Activated CD4-positive, alpha-beta T cell treated with anti-CD3 and anti-CD28 coated beads, Interleukin-2, amount 10 ng/mL, durations not matched to agents 24 days and 14 days (primary cell): ENCODE results near the gene LRRC3C. TPM values are rescaled to one million over a fixed set of nuclear protein-coding genes. Genes with fewer than 3 reads are reported as not detected.

Experiments
- DNase-seq: peaks from one replicate; pipeline ENCODE4 v3.0.0; 2022
- H3K27ac Mint-ChIP-seq: one replicate; pipeline ENCODE4 v1.8.0; 2022; ENCODE audit warnings: mild to moderate bottlenecking, mixed read lengths
- H3K27me3 Mint-ChIP-seq: one replicate; pipeline ENCODE4 v1.8.0; 2022; ENCODE audit warnings: mixed read lengths
- H3K36me3 Mint-ChIP-seq: one replicate; pipeline ENCODE4 v1.8.0; 2022; ENCODE audit warnings: low read depth, mild to moderate bottlenecking, mixed read lengths
- H3K4me1 Mint-ChIP-seq: one replicate; pipeline ENCODE4 v1.8.0; 2021; ENCODE audit warnings: mixed read lengths
- H3K4me3 Mint-ChIP-seq: one replicate; pipeline ENCODE4 v1.8.0; 2022; ENCODE audit warnings: mild to moderate bottlenecking, moderate library complexity, mixed read lengths
- H3K9me3 Mint-ChIP-seq: one replicate; pipeline ENCODE4 v1.8.0; 2021; ENCODE audit warnings: mixed read lengths
- intact Hi-C: fragments of 100-400 bp; cut with micrococcal nuclease; formaldehyde crosslinking; loops from one replicate; pipeline ENCODE4 v1.15.1; 2023
- total RNA-seq: library from RNA; stranded (reverse); gene quantifications from 2 replicates; pipeline ENCODE4 v1.2.3, GENCODE V29; 2022

LRRC3C gene
- total RNA-seq, 1 donor from 2014 or later, result not detected

DNA sequence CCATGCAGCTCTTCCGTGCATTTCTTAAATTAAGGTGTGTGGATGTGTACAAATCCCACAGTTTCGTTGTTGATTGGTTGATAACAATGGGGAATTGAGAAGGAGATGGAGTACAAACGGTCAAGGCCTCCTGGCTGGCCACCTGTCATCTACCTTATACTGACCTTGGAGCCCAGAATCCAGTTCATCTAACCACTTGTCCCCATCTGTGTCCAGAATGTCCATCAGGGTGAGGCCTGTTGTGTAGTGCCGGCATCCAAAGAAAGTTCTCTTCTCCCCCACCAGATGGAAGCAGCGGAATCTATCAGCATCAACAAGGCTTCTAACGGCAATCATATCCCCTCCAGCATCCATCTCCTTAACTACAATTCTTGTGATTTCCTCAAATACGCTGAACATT lies 10.6 kb upstream of the LRRC3C start:
- Mint-ChIP-seq H3K9me3 (no peaks in the 10 kb centered on the region), H3K36me3 (peaks cover 60% of the 10 kb centered on the region), H3K4me3 (no peak overlapping the region), H3K27me3 (no peaks in the 10 kb centered on the region), H3K27ac (no peak overlapping the region), H3K4me1 (peaks cover 47% of the 10 kb centered on the region)
- intact Hi-C loops, result no loop called here
- no peak for DNase-seq

DNA sequence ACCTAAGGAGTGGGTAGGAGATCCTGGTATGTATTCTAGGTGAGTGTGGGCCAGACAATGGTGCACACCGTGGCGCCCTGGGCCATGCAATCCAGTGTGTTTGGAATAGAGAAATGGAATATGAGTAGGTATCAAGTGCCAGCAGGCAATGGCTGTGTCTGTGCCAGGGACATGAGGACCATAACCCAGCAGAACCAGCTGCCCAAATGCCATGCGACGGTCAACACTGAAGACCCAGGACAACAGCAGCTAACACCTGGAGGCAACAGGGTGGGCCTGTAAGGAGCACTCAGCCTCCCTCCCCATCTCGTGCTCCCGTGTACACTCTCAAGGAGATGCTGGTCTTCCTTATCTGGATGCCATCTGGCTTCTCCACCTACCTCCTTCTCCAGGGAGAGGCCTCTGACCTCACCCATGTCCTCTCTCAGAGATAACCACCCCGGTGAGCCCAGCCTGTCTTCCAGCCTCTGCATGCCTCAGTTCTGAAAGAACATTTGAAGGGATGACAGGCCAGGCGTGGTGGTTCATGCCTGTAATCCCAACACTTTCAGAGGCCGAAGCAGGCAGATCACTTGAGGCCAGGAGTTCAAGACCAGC lies 8.3 kb upstream of the LRRC3C start:
- H3K36me3 Mint-ChIP-seq, result peaks cover 69% of the 10 kb centered on the region
- intact Hi-C loops, result no loop called here
- H3K4me1 Mint-ChIP-seq, result peaks cover 61% of the 10 kb centered on the region
- no peaks in the 10 kb centered on the region for H3K27me3 Mint-ChIP-seq
- H3K27ac Mint-ChIP-seq, result peak overlapping the region; percentile 66
- DNase-seq, result no peak
- peak overlapping the region; percentile 50 for H3K4me3 Mint-ChIP-seq
- no peaks in the 10 kb centered on the region for H3K9me3 Mint-ChIP-seq

DNA sequence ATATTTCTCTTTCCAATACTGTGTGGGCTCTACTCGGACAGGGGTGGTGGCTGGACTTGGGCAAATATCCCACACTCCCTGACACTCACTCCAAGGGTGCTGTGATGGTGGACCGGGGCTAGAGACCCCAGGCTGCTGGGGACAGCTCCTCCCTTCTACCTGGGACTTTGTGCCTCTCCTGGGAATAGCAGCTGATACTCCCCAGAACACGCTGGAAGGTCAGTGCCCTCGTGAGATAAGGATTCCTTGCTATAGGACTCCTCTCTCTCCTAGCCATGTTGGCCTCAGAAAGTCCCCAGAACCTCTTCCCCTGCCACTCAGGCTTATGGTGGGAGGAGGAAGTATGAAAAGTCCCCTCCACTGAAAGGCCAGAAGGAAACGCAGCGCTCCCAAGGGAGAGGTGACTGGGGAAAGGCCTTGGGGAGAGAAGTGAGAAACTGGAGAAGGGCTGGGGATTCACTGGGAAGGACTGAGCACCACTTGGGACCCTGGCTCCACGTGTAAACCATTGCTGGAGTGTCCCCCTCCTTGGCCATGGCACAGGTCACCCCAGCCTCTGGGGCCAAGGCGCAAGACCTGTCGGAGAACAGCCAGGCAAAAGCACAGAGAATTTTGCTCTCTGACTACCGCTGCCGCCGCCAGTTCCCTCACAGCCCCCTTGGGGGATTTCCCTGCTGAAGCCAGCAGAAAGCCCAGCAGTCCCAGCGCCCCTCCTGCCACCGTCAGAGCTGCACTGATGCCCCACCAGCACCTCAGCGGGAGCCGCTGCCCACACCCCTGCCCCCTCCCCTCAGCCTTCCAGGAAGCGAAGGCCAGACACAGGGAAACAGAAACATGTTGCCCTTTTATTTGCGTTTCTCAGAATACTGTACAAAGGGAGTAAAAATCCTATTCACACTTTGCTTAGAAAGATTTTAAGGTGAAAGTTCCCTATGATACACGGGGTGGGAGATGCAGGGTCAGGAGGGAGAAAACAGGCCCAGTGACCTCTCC lies 7.0 kb upstream of the LRRC3C start:
- H3K27me3 Mint-ChIP-seq, result no peaks in the 10 kb centered on the region
- peaks cover 67% of the 10 kb centered on the region for H3K36me3 Mint-ChIP-seq
- peaks cover 74% of the 10 kb centered on the region for H3K4me1 Mint-ChIP-seq
- H3K27ac Mint-ChIP-seq, result peak overlapping the region; percentile 92
- H3K9me3 Mint-ChIP-seq, result no peaks in the 10 kb centered on the region
- intact Hi-C loops, result loop anchor here (10.0 kb wide), 2 partner anchors 166 to 236 kb away; partner anchors contain the start of gene PGAP3
- peak overlapping the region; percentile 59 for H3K4me3 Mint-ChIP-seq
- DNase-seq, result peak; percentile 82

DNA sequence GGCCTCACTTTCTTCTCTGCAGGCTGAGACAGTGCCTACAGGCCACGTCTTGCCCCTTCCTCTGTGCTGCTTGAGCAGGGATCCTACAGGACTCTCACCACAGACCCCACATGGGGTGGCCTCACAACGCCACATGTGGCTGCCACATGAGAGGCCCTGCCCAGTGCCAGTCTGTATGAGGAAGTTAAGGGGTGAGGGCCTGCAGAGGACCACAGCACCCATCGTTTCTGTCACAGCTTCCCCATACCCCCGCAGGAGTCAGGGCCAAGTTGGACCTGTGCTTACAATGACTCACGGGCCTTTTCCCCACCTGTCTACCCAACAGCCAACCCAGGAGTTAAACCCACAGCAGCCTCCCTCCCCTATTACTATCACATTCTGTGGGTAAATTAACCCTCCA lies 6.2 kb upstream of the LRRC3C start:
- Mint-ChIP-seq H3K36me3 (peaks cover 63% of the 10 kb centered on the region), H3K4me3 (peak overlapping the region; percentile 59)
- intact Hi-C loops, result loop anchor here (10.0 kb wide), 2 partner anchors 167 to 237 kb away; partner anchors contain the start of gene PGAP3

DNA sequence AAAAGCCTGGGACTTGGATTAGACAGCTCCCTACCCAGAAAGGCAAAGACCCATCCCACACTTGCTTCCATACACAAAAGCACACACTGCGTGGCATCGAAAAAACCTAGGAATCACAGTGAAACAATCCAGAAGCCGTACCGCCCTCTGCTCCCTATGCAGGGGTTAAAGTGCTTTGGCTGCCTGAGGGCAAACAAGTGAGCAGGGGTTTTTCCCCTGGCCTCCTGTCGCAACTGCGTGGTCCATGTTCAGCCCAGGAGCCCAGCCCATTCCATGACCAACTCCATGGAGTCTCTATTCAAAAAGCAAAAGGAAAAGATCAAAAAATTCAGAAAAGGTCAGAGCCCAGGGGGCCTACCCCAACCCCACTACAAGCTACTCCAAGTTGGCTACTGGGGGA lies 5.5 kb upstream of the LRRC3C start:
- no peak for DNase-seq
- Mint-ChIP-seq H3K4me3 (peak overlapping the region; percentile 59), H3K36me3 (peaks cover 57% of the 10 kb centered on the region), H3K27ac (peak overlapping the region; percentile 92), H3K9me3 (no peaks in the 10 kb centered on the region), H3K4me1 (peaks cover 79% of the 10 kb centered on the region), H3K27me3 (no peaks in the 10 kb centered on the region)
- intact Hi-C loops, result loop anchor here (10.0 kb wide), 2 partner anchors 167 to 237 kb away; partner anchors contain the start of gene PGAP3

More for the DNA sequence above, 6.2 kb upstream of the LRRC3C start:
- Mint-ChIP-seq H3K27ac (peak overlapping the region; percentile 92), H3K4me1 (peaks cover 81% of the 10 kb centered on the region), H3K9me3 (no peaks in the 10 kb centered on the region), H3K27me3 (no peaks in the 10 kb centered on the region)
- DNase-seq, result peak; percentile 70

DNA sequence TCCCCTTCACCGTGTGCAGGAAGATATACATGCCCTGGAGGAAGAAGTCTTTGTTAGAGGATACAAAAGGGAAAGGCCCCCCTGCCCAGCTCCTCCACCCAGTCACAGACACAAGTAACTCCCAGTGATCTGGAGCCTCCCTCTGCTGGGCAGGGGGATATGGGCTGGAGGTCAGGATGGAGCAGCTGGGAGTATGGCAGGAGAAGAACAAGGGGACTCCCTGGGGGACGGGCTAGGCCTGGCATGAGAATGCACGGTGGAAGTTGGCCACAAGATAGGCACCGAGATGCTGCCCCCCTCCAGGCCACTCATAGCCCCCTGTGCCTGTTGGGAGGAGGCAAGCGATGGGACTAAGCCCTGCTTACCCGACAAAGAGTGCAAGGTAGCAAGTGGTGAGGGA lies 4.3 kb upstream of the LRRC3C start:
- no peak for DNase-seq
- H3K4me3 Mint-ChIP-seq, result peak overlapping the region; percentile 62
- H3K27me3 Mint-ChIP-seq, result no peaks in the 10 kb centered on the region
- H3K36me3 Mint-ChIP-seq, result peaks cover 45% of the 10 kb centered on the region
- peak overlapping the region; percentile 92 for H3K27ac Mint-ChIP-seq
- H3K4me1 Mint-ChIP-seq, result peaks cover 75% of the 10 kb centered on the region
- no peaks in the 10 kb centered on the region for H3K9me3 Mint-ChIP-seq
- intact Hi-C loops, result loop anchor here (10.0 kb wide), 2 partner anchors 168 to 238 kb away; partner anchors contain the start of gene PGAP3

DNA sequence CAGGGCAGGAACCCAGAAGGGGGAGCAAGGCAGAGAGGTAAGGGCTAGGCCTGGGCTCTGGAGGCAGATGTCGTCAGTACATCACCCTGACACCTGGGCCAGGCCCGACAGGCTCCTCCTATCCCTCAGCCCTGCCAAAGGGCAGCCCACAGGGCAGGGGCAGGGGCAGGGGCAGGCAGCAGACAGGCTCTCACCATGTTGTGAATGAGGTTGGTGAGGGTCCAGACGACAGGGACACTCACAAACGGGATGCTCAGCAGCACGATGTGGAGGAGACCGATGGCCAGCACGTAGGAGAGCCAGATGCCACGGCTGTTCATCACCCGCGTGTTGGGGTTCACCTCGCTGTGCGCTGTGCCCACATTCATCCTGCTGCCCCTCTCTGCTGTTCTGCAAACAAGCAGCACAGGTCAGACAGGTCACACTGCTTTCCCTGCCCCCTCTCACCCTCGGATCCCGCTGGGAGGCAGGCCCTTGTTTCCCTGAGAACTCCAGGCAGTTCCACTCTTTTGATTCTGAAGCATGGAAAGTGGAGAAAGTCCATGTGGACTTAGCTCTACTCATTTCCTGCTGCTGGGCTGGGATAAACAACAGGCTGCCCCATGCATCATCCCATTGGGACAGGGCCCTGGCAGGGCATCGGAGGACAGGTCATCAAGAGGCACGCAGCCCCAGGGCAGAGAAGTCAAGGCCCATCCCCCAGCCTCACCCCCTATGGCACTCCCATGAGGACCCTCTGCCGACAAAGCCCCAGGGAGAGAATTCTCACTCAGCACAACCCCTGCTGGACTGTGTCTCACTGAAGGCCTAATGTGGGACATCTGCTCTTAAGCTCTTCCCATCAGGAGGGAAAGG lies 3.5 kb upstream of the LRRC3C start:
- DNase-seq, result no peak
- H3K27ac Mint-ChIP-seq, result peak overlapping the region; percentile 92
- H3K36me3 Mint-ChIP-seq, result peaks cover 40% of the 10 kb centered on the region
- intact Hi-C loops, result loop anchor here (10.0 kb wide), 2 partner anchors 169 to 239 kb away; partner anchors contain the start of gene PGAP3
- peak overlapping the region; percentile 88 for H3K4me3 Mint-ChIP-seq
- H3K27me3 Mint-ChIP-seq, result no peaks in the 10 kb centered on the region
- H3K9me3 Mint-ChIP-seq, result no peaks in the 10 kb centered on the region
- peaks cover 73% of the 10 kb centered on the region for H3K4me1 Mint-ChIP-seq

DNA sequence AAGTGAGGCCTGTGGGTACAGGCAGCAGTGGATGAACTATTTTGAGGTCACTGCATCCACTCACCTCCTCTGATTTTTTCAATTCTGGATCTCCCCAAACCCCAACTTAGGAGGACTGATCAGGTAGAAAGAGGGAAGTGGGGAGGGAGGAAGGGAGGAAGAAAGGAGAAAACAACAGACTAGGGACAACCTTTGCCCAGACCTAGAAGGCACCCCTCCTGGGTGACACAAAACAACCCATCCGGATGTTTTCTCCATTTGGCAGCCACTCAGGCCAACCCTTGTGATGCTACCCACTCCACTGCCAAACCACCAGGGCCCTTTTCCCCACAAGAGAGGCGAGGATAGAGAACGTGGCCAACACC lies 2.9 kb upstream of the LRRC3C start:
- Mint-ChIP-seq H3K4me1 (peaks cover 70% of the 10 kb centered on the region), H3K4me3 (peak overlapping the region; percentile 88), H3K36me3 (peaks cover 37% of the 10 kb centered on the region), H3K27me3 (no peaks in the 10 kb centered on the region), H3K27ac (peak overlapping the region; percentile 80), H3K9me3 (no peaks in the 10 kb centered on the region)
- intact Hi-C loops, result loop anchor here (5.0 to 10.0 kb wide), 5 partner anchors 132 to 287 kb away; partner anchors contain the start of genes PGAP3 and STARD3
- no peak for DNase-seq

DNA sequence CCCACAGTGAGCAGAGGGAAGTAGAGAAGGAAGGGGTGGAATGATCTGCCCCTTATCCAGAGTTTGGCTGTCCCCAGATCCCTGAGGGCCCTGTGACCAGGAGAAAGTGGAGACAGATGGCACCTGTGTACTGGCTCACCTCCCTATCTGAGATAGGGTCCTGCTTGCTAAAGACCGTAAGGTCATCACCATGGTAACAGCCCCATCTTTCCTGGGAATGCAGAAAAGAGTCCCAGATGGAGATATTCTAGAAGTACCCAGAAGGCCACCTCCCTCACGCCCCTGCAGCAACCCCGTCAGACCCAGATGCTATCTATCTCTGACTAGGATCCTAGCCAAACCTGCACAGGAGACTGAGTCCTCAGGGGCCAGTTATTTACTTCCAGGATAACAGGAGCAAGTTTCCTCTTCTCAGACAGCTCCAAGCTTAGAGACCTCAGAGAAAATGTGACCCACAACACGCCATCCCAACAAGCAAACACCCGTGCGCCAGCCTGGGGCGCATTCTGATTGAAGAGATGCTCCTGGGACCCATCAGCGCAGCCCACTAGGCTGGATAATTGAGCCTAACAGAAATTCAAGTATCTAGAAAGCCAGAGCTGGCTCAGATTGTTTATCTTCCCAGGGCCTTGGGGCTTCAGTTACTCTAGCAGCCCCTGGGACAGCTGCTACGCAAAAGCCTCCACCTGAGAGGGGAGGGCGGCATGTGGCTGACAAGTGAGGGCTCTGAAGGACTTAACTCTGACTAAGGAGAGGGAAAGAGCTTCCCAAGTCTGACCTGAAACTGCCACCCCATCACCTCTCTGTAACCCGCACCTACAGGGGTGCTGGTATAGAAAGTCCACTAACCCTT lies 2.0 kb upstream of the LRRC3C start:
- H3K27me3 Mint-ChIP-seq, result no peaks in the 10 kb centered on the region
- H3K4me3 Mint-ChIP-seq, result peak overlapping the region; percentile 88
- H3K36me3 Mint-ChIP-seq, result peaks cover 32% of the 10 kb centered on the region
- H3K27ac Mint-ChIP-seq, result peak overlapping the region; percentile 80
- peaks cover 64% of the 10 kb centered on the region for H3K4me1 Mint-ChIP-seq
- H3K9me3 Mint-ChIP-seq, result no peaks in the 10 kb centered on the region
- intact Hi-C loops, result loop anchor here (1.0 to 10.0 kb wide), 7 partner anchors 23 to 288 kb away; partner anchors contain the start of genes PGAP3 and STARD3
- DNase-seq, result peak; percentile 69

DNA sequence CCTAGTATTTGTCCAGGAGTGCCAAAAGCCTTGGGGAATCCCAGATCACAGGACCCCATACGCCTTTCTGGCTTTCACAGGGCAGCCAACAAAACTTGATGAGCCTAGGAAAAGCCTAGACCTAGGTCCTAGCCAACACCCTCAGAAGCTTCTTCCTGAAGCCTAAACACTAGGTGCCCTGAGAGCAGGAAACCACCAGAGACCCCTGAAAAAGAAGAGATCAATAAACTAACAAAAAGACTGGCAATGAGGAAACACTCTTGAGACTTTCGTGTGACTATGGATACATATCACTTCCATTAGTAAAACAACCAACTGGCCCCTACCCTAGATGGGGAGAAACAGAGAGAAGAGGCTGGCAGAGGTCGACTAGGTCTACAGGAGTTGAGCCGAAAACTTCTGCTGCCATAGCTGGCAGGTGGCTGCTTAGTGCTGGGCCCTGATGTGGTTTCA lies 1.4 kb upstream of the LRRC3C start:
- Mint-ChIP-seq H3K36me3 (peaks cover 30% of the 10 kb centered on the region), H3K27me3 (no peaks in the 10 kb centered on the region), H3K9me3 (no peaks in the 10 kb centered on the region), H3K4me1 (peaks cover 58% of the 10 kb centered on the region), H3K4me3 (peak overlapping the region; percentile 88), H3K27ac (peak overlapping the region; percentile 80)
- intact Hi-C loops, result loop anchor here (1.0 to 10.0 kb wide), 7 partner anchors 23 to 289 kb away; partner anchors contain the start of genes PGAP3 and STARD3
- no peak for DNase-seq

DNA sequence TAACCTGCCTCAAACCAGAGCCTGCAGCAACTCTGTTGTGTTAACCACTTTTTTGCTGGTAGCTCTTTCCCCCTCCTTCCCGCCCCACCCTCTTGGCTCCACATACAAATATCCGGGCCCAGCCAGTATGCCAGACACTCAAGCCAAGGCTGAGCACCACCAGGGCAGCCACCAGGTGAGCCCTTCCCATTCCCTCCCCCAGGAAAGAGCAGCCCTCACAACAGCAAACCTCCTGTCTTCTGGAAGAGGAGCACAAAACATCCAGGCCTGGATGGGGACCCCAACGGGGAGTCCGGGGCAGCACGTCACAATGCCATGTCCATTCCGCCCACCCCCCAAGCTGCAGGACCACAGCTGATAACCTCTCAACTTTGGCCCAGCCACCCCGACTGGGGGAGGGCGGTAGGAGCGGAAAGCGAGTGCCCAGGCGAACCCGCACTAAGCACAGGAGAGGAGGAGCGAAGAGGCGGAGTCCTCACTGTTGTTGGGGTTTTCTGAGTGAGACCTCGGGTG lies 888 bp upstream of the LRRC3C start:
- peaks cover 25% of the 10 kb centered on the region for H3K36me3 Mint-ChIP-seq
- H3K27me3 Mint-ChIP-seq, result no peaks in the 10 kb centered on the region
- no peaks in the 10 kb centered on the region for H3K9me3 Mint-ChIP-seq
- DNase-seq, result peak; percentile 91
- intact Hi-C loops, result loop anchor here (1.0 to 10.0 kb wide), 9 partner anchors 14 to 289 kb away; partner anchors contain the start of genes PGAP3, PSMD3 and STARD3
- H3K4me3 Mint-ChIP-seq, result peak overlapping the region; percentile 88
- H3K4me1 Mint-ChIP-seq, result peaks cover 53% of the 10 kb centered on the region
- peak overlapping the region; percentile 80 for H3K27ac Mint-ChIP-seq
